Panc1 (cell line): ENCODE measurements around the gene LRRC39.

ENCODE experiments used
- CTCF ChIP-seq: fragments of 450-650 bp; IDR thresholded peaks from 2 replicates; pipeline ENCODE4 v1.5.1; 2017; ENCODE audit warnings: mild to moderate bottlenecking
- POLR2AphosphoS5 ChIP-seq: IDR thresholded peaks from 2 replicates; pipeline ENCODE4 v1.6.1; 2012; ENCODE audit warnings: mild to moderate bottlenecking, low read depth, low read length, moderate library complexity
- TCF7L2 ChIP-seq: IDR thresholded peaks from 2 replicates; pipeline ENCODE4 v1.6.1; 2011; ENCODE audit warnings: mild to moderate bottlenecking, low read depth, low read length, inconsistent platforms

GRCh38 chr1:100164216-100164615, 13.8 kb downstream of the LRRC39 start:
- no peak for TF ChIP-seq CTCF
- no peak for TF ChIP-seq POLR2AphosphoS5
- no peak for TF ChIP-seq TCF7L2
